Measurements from ENCODE around the gene TBC1D24. TPM values are rescaled to one million over a fixed set of nuclear protein-coding genes. Genes with fewer than 3 reads are reported as not detected.

The TBC1D24 gene
- polyA plus RNA-seq, 3 donors, result 0.76 to 5.9 (median 2.1) TPM

GRCh38 chr16:2501946-2502895, 27.3 kb downstream of the TBC1D24 start:
- 82% methylated on average over 12 of the region's 18 CpGs for WGBS (ENCODE audit: insufficient coverage)
- Histone ChIP-seq H3K4me3 (replicated peaks in 1 of 3; ENCODE audit: low read depth in 2 of 3, low read length in 3 of 3) (peak overlapping the region in 1 of 3 experiments; percentile 56), H2AFZ (ENCODE audit: insufficient read depth, low read depth, low read length, poor library complexity, severe bottlenecking) (no peak overlapping the region), H3K9me3 (replicated peaks in 1 of 2; ENCODE audit: control insufficient read depth in 1 of 2, insufficient read depth in 1 of 2, low read length in 2 of 2) (no peaks in the 10 kb centered on the region), H3K36me3 (replicated peaks in 1 of 2; ENCODE audit: control insufficient read depth in 1 of 2, insufficient read depth in 2 of 2, low read length in 2 of 2) (peaks cover 9 to 18% of the 10 kb centered on the region in 2 donors), H4K20me1 (ENCODE audit: insufficient read depth, low read length) (peaks cover 5% of the 10 kb centered on the region), H3K27ac (ENCODE audit: low read depth in 1 of 2, low read length in 2 of 2) (peak overlapping the region; percentile 13 to 51), H3K4me2 (replicated peaks; ENCODE audit: extremely low read depth, low read length, poor library complexity, severe bottlenecking) (peak overlapping the region; percentile 67), H3K4me1 (ENCODE audit: control insufficient read depth in 1 of 2, insufficient read depth in 2 of 2, low read length in 2 of 2) (peaks cover 42 to 46% of the 10 kb centered on the region in 2 donors), H3K27me3 (ENCODE audit: control insufficient read depth in 2 of 2, insufficient read depth in 2 of 2, low read length in 2 of 2) (no peaks in the 10 kb centered on the region), H3K79me2 (ENCODE audit: insufficient read depth, low read length) (peaks cover 7% of the 10 kb centered on the region), H3K9ac (ENCODE audit: insufficient read depth, low read length, poor library complexity, severe bottlenecking) (no peak overlapping the region)
- Mint-ChIP-seq H3K36me3 (peaks cover 12 to 27% of the 10 kb centered on the region in 2 donors), H3K4me3 (peak overlapping the region in 1 of 2 donors; percentile 74), H3K4me1 (peaks cover 31% of the 10 kb centered on the region), H3K27ac (peak overlapping the region; percentile 31 to 68 (median 58)), H3K27me3 (ENCODE audit: low read depth in 3 of 3) (no peaks in the 10 kb centered on the region), H3K9me3 (no peaks in the 10 kb centered on the region)
- intact Hi-C loops (cut with micrococcal nuclease), result loop anchor here (5.0 to 10.0 kb wide), 6 partner anchors 35 to 347 kb away; partner anchors contain the start of genes ABCA3 (in 1 of the 2), CCNF (in 1 of the 2) and TRAF7 (in 1 of the 2)
- DNase-seq, result no peak
- TF ChIP-seq, protein P1, sequence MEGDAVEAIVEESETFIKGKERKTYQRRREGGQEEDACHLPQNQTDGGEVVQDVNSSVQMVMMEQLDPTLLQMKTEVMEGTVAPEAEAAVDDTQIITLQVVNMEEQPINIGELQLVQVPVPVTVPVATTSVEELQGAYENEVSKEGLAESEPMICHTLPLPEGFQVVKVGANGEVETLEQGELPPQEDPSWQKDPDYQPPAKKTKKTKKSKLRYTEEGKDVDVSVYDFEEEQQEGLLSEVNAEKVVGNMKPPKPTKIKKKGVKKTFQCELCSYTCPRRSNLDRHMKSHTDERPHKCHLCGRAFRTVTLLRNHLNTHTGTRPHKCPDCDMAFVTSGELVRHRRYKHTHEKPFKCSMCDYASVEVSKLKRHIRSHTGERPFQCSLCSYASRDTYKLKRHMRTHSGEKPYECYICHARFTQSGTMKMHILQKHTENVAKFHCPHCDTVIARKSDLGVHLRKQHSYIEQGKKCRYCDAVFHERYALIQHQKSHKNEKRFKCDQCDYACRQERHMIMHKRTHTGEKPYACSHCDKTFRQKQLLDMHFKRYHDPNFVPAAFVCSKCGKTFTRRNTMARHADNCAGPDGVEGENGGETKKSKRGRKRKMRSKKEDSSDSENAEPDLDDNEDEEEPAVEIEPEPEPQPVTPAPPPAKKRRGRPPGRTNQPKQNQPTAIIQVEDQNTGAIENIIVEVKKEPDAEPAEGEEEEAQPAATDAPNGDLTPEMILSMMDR (IDR thresholded peaks at IDR 0.05), result no peak

DNA sequence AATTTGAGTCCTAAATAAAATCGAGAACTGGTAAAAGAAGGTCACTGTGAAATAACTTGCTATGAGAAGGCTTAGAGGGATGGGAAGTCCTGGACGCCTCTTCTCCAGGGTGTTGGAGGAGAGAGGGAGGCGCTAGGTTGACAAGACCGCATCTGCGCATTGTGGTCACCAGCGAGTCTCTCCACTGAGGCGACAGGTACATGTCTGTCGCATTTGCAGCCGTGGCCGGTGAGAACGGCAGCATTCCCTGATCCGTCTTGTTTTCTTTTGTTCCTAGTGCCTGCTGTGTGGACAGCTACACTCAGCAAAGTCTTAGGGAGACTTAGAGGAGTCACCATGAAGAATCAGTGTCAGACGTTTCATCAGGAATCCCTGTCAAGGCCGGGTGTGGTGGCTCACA, 30.8 kb downstream of the TBC1D24 start:
- Histone ChIP-seq H2AFZ (ENCODE audit: insufficient read depth, low read depth, low read length, poor library complexity, severe bottlenecking) (no peak overlapping the region), H3K4me1 (ENCODE audit: control insufficient read depth in 1 of 2, insufficient read depth in 2 of 2, low read length in 2 of 2) (peaks cover 74 to 81% of the 10 kb centered on the region in 2 donors), H3K36me3 (replicated peaks in 1 of 2; ENCODE audit: control insufficient read depth in 1 of 2, insufficient read depth in 2 of 2, low read length in 2 of 2) (no peaks in the 10 kb centered on the region), H3K9me3 (replicated peaks in 1 of 2; ENCODE audit: control insufficient read depth in 1 of 2, insufficient read depth in 1 of 2, low read length in 2 of 2) (no peaks in the 10 kb centered on the region), H3K4me3 (replicated peaks in 1 of 3; ENCODE audit: low read depth in 2 of 3, low read length in 3 of 3) (no peak overlapping the region), H3K27ac (ENCODE audit: low read depth in 1 of 2, low read length in 2 of 2) (peak overlapping the region; percentile 3 to 35), H3K9ac (ENCODE audit: insufficient read depth, low read length, poor library complexity, severe bottlenecking) (no peak overlapping the region), H4K20me1 (ENCODE audit: insufficient read depth, low read length) (peaks cover 5% of the 10 kb centered on the region), H3K4me2 (replicated peaks; ENCODE audit: extremely low read depth, low read length, poor library complexity, severe bottlenecking) (no peak overlapping the region), H3K79me2 (ENCODE audit: insufficient read depth, low read length) (peaks cover 24% of the 10 kb centered on the region), H3K27me3 (ENCODE audit: control insufficient read depth in 2 of 2, insufficient read depth in 2 of 2, low read length in 2 of 2) (no peaks in the 10 kb centered on the region)
- TF ChIP-seq, protein P1 (IDR thresholded peaks at IDR 0.05), result no peak
- DNase-seq, result no peak
- Mint-ChIP-seq H3K27me3 (ENCODE audit: low read depth in 3 of 3) (peaks cover 0 to 1% (median 0%) of the 10 kb centered on the region in 3 donors), H3K4me3 (no peak overlapping the region), H3K36me3 (peaks cover 0 to 2% of the 10 kb centered on the region in 2 donors), H3K27ac (peak overlapping the region in 5 of 7 donors; percentile 16 to 89 (median 61)), H3K9me3 (peaks cover 0 to 3% (median 0%) of the 10 kb centered on the region in 7 donors), H3K4me1 (peaks cover 64% of the 10 kb centered on the region)
- intact Hi-C loops (cut with micrococcal nuclease), result loop anchor here (5.0 to 10.0 kb wide), 5 partner anchors 33 to 351 kb away; partner anchors contain the start of genes NTN3 (in 1 of the 2), RNPS1 (in 1 of the 2) and TRAF7 (in 1 of the 2)
- 98% methylated on average over 10 of the region's 14 CpGs for WGBS (ENCODE audit: insufficient coverage)
